Mammary epithelial cell (primary cell): ENCODE data around the gene KDM4B.

Experiments
- CTCF ChIP-seq, 2 donors: IDR thresholded peaks in 1 of 2; conservative IDR thresholded peaks in 1 of 2; 2 replicates each; pipeline ENCODE4 v1.5.1; 2011 to 2012; ENCODE audit warnings: inconsistent platforms in 2 of 2, low read length in 2 of 2, mild to moderate bottlenecking in 2 of 2, control low read depth in 1 of 2, low read depth in 1 of 2; ENCODE audit not compliant: insufficient read depth in 1 of 2; ENCODE audit errors: extremely low read depth in 1 of 2
- EZH2 ChIP-seq: IDR thresholded peaks from 2 replicates; pipeline ENCODE4 v1.6.1; 2012; ENCODE audit warnings: low read length, inconsistent platforms, borderline replicate concordance

GRCh38 chr19:5141129-5141849 lies 172.4 kb downstream of the KDM4B start:
- TF ChIP-seq CTCF (conservative IDR thresholded peaks at IDR 0.05 in 1 of 2, IDR thresholded peaks at IDR 0.05 in 1 of 2; ENCODE audit: extremely low read depth in 1 of 2, insufficient read depth in 1 of 2, low read depth in 1 of 2, low read length in 2 of 2) (no peak), EZH2 (no peak)
